ENCODE results near the gene PSMA1.
"Not testable (repeated sequence)": the region's sequence is repeated elsewhere in the genome, so short reads cannot be mapped to it uniquely, and the experiment has no call there.

The PSMA1 gene

DNA sequence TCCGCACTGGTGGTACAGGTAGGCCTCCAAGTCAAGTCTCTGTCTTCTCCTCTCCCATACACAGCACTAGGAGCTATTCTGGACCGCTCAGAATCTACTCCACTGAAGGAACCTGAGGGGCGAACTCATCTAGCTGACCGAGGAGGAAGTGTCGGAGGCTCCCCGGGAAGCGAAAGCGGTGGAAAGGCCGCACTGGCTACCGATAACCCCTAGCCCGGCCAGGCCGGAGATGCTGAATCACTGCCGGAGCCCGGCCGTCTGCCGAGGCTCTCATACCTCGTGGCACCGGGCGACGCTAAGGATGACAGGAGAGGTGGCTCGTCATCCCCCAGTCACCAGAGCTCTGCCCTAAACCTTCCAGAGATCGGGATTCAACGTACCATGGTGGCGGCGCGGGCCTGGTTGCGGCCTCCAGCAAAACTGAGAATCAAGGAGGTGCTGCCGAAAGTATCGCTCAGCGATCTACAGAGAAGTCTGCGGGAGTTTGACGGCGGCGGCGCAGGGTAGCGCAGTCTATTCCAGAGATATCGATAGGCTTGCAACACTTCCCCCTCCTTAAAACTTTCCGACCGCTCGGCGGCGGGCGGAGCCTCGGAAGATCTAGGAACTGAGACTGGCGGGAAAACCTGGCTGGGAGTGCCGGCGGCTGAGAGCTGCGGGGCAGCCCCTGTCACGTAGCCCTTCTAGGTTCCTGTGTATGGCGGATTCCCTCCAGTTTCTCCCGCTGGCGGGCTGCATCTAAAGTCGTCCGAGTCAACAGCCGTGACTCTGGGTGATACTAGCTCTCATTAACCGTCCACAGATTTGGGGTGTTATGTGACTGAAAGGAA is at the start of gene PSMA1:
Gene PSMA1 (minus strand): TSS at position 470 of the 830 bp plus-strand sequence. CDS start 87 bp downstream, at position 383.
- DNase-seq: peak; percentile 89

DNA sequence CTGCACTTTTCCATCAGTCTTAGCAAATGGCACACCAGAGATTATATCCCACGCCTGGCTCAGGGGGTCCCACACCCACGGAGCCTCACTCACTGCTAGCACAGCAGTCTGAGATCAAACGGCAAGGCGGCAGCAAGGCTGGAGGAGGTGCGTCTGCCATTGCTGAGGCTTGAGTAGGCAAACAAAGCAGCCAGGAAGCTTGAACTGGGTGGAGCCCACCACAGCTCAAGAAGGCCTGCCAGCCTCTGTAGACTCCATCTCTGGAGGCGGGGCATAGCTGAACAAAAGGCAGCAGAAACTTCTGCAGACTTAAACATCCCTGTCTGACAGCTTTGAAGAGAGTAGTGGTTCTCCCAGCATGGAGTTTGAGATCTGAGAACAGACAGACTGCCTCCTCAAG is 49.3 kb upstream of the PSMA1 start:
- not testable (repeated sequence) for DNase-seq

DNA sequence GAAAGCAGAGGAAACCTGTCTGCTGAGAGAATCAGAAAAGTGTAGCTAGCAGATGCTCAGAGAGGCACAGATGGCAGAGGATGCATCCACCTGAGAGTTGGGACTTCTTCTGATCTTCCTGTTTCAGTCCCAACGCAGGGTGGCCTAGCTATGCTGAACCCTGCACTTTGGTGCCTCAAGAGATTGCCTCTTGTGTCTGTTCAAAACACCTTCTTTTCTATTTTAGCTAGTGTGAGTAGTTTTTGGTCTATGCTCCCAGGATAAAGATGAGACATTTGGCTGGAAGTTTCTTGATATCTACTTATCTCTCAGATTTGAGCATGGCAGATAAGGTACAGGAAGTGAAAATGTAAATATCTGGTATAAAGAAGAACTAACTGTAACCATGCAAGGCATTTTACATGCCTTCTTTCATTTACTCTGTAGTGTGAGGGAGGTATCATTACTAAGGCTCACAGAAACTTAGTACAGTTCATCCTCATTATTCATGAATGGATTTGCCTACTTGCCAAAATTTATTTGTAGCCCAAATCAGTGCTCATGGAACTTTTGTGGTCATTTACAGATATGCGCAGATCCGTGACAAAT is 47.0 kb upstream of the PSMA1 start:
- no peak for DNase-seq

DNA sequence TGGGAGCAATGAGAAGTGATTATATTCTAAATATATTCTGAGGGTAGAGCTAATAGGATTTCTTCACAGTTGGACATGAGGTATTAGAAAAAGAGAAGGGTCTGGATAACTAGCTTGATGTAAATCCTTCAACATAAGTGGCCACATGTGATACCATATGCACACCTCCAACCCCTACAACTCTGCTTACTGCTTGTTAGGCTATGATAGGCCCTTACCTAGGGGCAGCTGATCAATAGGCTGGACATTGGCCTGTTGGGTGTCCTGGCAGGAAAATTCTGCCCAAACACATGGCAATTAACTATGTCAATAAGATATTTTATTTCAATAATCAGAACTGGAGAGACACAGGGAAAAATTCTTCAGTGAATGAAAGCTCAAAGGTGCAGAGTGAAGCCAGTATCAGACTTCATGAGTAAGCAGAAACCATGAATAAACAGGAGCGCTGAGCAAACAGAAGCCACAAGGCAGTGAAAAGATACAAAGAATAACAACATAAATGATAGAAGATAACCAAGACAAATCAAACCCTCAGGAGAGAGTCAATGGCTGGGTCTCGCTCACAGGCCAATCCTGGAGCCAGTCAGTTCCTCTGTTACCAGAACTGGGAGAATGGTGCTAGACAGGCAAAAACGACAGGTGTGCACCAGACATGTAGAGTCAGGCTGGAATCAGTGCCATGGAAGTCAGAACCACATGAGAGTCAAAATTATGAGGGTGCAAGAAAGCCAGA is 46.3 kb upstream of the PSMA1 start:
- no peak for DNase-seq

DNA sequence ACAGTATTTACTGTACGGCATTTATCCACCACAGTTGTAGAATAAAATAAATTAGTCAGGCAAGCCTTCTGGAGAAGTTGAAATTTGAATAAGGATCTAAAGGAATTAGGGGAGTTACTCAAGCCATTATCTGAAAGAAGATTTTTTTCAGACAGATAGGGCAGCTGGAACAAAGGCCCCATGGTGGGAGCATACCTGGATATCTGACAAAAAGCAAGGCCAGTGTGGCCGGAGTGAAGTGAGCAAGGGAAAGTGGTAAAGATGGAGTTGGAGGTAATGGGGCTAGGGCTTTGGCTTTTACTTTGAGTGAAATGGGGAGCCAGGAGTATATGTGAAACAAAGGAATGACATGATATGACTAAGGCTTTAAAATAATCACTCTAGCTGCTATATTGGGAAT is 45.7 kb upstream of the PSMA1 start:
- no peak for DNase-seq

DNA sequence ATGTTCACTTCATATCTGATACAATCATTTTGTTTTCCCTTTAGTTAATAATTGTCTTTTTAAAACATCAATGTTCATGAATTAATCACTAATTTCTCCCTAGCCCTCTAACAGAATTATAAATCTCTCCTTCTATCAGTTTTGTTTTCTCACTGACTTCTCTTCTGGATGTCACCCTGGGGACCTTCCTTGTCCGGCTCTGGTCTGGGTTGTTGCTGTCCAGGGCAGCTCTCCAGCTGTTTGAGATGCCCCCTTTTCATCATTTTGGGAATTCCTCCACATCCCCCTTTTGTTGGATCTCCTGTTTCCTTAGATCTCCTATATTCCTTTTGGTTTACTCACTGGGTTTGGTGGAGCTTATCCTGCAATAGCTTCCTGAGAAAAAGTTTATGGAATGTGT is 35.6 kb upstream of the PSMA1 start:
- DNase-seq: no peak

DNA sequence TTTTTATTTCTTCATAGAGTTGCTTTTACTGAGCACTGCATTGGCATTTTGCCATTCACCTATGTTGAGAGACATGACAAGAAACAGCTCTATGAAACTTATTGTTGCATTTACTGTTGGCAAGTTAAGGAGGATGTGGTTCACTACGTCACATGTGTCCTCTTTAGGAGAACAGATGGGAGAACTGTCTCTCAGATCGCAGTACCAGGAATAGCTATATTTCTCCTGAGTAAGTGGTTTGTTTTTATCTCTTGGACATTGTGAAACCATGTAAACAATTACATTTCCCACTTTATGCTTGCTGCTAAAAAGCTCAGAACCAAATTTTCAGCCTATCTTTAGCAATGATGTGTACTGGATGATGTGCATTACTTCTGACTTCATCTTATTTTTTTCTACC is 34.8 kb upstream of the PSMA1 start:
- no peak for DNase-seq

DNA sequence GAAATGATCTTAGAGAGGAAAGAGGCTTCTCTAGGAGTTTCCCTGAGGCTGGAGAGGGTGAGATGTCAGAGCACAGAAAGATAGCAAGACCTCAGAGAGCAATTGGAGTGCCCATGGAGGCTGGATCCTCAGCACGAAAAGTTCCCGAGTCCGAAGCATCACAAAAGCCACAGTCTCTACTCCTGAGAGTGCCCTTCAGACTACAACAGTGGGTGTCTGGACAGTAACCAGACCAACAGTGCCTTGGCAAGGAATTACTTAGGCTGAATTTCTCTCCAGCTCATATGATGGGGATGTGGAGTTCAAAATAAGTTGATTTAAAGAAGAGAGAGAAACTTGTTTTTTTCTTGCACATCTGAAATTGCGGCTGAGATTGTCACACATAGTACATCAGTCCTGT is 31.9 kb upstream of the PSMA1 start:
- DNase-seq: no peak

DNA sequence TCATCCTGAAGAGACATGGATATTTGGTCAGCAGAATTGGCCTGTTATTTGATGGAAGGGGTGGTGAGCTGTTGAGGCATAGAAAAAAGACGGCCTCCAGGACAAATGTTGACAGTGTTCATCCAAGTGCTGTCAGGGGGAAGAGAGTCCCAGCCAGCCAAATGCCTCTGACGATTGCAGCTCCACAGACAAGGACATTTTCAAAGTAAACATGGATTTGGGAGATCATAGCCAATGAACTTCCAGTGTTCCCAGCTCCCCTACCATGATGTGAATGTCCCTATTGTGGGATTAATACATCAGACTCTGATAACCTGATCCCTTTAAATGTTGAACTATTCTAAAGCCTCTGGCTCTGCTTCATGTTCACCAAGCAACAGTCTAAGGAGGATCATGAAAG is 31.2 kb upstream of the PSMA1 start:
- DNase-seq: no peak

DNA sequence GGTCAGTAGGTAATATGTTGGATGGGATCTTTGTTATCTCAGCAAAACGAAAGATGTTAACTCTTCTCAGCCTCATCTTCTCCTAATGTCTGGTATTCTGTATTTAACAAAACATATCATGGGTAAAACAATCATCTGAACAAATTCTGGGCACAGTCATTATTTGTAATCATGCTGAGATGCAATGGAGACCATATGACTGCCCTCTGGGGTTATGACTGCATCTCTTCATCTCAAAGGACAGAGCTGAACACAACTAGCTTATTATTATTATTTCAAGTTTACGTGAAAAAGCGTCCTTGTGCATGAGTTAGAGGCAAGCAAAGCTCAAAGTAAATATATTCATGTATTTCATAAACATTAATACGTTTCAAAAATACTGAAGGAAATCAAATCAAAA is 29.7 kb upstream of the PSMA1 start:
- DNase-seq: no peak

DNA sequence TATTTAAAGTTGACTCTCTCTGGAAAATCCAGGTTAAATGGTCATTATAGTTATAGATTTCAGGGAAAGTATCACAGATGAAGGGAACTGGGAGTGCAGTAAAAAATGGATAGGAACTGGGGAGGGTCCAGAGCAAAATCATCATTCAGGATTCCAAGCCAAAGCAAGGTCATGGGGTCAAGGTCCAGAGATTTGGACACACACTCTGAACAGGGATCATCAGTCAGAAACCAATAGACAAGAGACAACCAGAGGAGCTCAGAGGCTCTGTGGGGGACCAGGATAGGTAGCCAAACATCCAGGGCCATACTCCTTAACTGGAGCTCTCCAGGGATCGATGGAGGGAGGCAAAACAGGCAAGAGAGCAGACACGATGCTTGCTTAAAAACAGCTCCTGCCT is 27.3 kb upstream of the PSMA1 start:
- DNase-seq: no peak

DNA sequence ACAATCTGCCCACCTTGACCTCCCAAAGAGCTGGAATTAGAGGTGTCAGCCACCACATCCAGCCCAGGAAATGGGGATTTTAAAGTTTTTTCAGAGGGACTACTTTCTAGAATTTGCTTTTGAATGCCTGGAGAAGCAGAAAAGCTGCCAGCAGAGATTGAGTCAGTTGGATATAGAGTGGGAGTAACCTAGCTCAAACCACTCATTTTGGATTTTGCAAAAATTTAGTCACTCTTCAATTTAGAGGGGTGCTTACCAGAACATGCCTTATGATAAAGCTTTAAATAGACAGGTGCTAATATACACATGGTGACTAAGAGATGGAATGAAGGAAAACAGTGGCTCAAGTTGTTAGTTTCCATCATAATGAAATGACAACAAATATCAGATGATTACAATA is 26.5 kb upstream of the PSMA1 start:
- no peak for DNase-seq

DNA sequence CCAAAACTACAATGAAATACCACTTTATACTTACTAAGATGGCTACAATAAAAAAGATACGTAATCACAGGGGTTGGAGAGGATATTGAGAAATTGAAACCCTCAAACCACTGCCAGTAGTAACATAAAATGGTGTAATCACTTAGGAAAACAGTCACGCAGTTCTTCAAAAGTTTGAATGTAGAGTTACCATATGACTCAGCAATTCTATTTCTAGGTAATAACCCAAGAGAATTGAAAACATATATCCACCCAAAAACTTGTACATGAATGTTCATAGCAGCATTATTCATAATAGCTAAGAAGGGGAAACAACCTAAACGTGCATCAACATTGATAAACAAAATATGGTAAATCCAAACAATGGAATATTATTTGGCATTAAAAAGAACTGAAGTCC is 24.4 kb upstream of the PSMA1 start:
- no peak for DNase-seq

DNA sequence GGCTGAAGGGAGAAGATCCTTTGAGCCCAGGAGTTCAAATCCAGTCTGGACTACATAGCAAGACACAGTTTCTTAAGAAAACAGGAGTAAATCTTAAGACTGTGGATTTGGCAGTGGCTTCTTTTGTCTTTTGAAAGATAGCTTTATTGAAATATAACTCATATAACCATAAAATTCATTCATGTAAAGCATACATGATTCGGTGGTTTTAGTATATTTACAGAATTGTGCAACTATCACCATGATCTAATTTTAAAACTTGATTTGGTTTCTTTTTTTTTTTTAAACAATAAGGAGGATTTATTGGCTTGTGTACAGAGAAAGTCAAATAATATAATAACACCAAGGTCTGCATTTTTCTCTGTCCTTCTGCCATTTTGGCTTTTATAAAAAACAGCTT is 23.1 kb upstream of the PSMA1 start:
- DNase-seq: no peak

DNA sequence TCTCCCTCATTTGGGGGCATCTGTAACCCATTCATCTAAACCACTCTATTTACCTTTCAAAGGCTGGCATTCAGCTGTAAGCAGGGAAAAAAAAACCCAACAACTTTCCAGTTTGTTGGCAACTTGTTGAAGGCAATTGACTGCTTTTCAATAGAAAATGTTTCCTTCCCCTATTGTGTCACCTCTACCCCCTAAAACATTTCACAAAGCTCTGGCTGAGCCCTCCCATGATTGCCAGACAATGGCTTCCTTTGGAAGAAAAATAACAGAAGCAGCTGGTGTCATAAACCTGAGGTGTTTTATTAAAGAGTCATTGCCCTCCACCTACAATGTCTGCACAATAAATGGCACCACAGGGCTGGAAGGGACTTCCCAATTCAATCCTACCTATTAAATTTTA is 22.1 kb upstream of the PSMA1 start:
- DNase-seq: no peak

DNA sequence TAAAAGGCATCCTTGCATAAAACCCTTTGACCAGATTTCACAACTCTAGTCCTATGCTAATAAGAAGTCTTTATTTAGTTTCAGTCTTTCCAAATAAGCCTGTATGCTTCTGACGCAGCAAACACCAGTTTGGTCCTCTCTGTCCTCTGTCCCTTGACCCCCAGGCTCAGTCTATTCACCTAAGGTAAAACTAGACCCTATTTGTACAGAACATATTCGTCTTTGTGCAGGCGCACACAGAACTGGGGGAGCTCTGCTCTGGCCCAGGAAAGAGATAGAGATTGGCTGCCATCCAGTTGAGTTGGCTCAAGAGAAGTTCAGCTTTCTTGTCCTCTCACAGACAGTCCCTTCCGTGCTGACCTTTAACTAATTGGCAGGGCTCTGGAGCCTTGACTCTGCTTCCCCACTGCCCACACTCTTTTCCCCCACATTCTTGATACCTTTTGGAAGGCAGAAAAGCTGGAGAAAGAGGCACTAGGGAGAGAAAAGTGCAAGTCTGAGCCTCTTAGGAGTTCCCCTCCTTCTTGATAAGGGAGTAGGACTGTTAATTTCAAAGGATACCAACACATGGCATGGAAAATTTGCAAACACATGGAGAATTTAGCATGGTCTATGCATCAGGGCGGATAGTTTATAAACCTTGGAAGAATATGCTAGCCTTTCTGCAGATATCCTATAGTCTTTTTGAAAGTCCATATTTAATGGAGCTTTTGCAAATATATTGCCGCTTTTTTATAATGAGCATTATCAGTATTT is 21.2 kb upstream of the PSMA1 start:
- no peak for DNase-seq

DNA sequence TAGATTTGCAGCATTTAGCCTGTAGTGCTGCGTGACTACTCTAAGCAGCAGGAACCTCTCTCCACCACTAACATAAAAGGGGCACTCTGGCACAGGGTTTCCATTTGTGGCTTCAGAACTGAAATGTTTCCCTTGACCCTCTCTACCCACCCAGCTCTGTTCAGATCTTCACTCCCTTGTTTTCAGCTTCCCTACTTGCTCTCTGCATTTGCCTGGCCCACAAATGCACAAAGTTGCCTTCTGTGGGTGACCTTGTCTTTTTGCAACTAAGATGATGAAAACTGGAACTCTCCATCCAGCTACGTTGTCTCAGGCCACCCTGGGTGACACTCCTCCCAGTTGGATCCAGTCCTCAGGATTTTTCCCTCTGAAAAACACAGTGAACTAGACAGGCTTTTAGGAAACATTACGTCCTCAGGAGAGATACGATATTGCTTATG is 19.8 kb upstream of the PSMA1 start:
- DNase-seq: no peak

DNA sequence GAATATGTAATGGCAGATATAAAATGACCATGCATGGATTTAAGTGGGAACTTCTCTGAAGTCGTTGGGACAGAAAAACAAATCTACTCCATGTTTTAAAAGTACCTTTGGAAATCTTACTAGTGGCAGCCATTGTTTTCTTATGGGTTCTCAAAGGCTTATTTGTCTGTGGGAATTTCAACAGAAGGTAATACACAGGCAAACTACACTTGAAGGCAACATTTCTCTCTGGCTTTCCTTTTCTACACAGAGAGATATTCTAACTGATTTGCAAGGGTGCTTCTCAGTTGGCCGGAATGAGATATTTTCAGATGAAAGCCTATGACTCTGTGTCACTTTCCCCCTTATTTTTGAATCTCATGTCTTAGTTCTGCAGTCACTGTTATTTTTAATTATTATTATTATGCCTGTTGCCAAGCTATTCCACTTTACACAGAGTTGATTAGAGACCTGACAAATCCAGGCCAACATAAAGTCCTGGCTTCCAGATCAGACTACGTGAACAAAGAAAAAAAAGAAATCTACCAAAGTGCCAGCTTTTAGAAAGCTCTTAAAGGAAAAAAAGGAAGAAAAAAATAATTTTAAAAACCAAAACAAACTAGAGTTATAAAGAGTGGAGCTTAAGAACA is 18.9 kb upstream of the PSMA1 start:
- no peak for DNase-seq

DNA sequence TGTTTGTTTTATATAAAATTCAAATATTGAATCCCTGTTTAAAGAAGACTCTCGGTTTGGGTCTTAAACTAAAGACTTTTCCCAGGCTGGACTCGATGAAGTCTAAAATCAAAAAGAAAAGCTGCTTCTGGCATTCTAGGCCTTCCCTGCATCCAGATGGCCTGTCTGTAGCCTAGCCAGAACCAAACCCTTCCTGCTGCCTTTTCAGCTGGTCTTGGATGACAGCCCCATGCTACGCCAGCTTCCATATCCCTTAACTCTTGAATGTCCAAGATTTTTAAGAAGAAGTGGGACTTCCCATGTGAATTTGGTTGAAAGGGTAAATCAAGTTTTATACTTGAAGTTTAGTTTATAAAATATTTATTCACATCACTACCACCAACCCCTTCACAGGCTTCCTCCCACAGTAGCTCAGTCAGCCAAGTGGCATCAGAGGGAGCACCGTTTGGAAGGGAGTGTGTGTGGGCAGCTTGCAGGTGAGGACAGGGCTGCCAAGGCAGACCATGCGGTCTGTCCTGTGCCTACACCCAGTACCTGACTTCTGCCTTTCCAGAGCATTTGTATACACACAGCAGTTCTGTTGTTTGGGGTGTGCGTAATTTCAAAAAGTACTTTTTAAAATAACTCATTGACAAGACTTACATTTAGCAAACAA is 18.2 kb upstream of the PSMA1 start:
- no peak for DNase-seq

DNA sequence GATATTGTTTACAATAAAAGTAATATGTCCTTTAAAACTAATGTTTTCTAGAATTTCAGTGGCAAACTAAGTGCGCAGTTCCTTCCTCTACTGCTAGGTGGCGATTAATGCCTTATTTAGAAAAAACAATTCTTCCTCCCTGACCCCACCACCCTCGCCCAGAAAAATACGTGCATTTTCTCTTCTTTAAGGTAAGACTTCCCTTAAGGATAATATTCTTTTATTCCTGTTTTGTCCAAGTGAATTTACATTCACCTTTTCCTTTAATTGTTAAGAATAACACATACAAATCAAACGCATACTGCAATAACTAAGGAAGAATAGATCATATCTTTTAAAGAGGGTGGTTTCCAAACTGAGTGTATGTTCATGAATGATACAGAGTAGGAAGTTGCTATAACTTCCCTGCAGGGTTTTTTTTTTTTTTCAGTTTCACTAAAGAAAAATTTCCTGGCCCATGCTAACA is 17.0 kb upstream of the PSMA1 start:
- peak; percentile 20 for DNase-seq

DNA sequence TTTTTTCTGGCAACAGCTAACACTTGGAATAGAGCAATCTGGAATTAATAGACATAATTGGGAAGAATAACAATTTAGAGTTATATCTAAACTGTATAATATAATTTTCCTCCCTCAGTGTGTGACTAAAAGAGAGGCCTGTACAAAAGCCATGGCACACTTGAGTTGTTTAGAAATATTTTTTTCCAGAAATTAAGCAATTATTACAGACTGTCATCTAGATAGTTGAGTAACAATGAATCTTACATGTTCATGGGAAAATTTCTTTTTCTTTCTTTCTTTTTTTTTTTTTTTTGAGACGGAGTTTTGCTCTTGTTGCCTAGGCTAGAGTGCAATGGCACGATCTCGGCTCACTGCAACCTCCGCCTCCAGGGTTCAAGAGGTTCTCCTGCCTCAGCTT is 15.0 kb upstream of the PSMA1 start:
- not testable (repeated sequence) for DNase-seq

DNA sequence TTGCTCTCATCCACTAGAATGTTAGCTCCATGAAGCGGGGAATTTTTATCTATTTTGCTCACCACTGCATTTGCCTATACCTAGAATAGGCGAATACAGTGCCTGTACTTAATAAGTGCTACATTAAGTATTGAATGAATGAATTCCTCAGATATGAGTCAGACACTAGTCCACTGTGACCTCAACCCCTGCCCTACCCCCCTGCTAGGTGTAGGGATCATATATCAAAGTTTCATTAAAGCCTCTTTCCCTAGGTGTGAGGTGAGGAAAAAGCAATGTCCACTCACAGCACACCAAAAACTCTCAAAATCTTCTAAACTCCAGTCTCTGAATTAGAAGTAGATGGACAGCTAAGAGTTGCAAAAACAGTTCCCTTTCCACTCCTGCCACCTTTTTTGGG is 9.8 kb upstream of the PSMA1 start:
- DNase-seq: no peak

All from stimulated activated CD4-positive, alpha-beta T cell treated with anti-CD3 and anti-CD28 coated beads, Interleukin-12 subunit alpha, Interleukin-12 subunit beta, amount 100 ng/mL, for 4 hours (primary cell).